Measurements from ENCODE around the gene SPRR1A.

SPRR1A gene

GRCh38 chr1:153032677-153033308, 48.9 kb downstream of the SPRR1A start:
- DNase-seq = no peak

GRCh38 chr1:153035211-153035610, 51.3 kb downstream of the SPRR1A start:
- no peak for DNase-seq
